Suprapubic skin (tissue), 4 donors: ENCODE results near the gene ADCY9. TPM values are rescaled to one million over a fixed set of nuclear protein-coding genes. Genes with fewer than 3 reads are reported as not detected.

ENCODE experiments used
- DNase-seq, 2 donors: peaks; one replicate each; pipeline ENCODE4 v3.0.0-alpha.2; 2019; ENCODE audit warnings: low spot score in 2 of 2
- H3K27ac ChIP-seq: fragments of 200-600 bp; sonication (generic); one replicate; pipeline ENCODE4 v1.5.1; 2019
- H3K27me3 ChIP-seq: fragments of 200-600 bp; sonication (generic); one replicate; pipeline ENCODE4 v1.5.1; 2019
- H3K36me3 ChIP-seq: fragments of 200-600 bp; sonication (generic); one replicate; pipeline ENCODE4 v1.5.1; 2019
- H3K4me1 ChIP-seq: fragments of 200-600 bp; sonication (generic); one replicate; pipeline ENCODE4 v1.5.1; 2019
- H3K4me3 ChIP-seq: fragments of 200-600 bp; sonication (generic); one replicate; pipeline ENCODE4 v1.5.1; 2019; ENCODE audit warnings: mild to moderate bottlenecking
- H3K9me3 ChIP-seq: fragments of 200-600 bp; sonication (generic); one replicate; pipeline ENCODE4 v1.5.1; 2019
- EP300 ChIP-seq: sonication (generic); formaldehyde crosslinking; IDR thresholded peaks from one replicate; pipeline ENCODE4 v1.6.1; 2017; ENCODE audit warnings: antibody characterized with exemption
- POLR2A ChIP-seq, 2 donors: fragments of 450-650 bp; IDR thresholded peaks; one replicate each; pipeline ENCODE4 v1.6.1; 2017; ENCODE audit warnings: antibody characterized with exemption in 2 of 2, mild to moderate bottlenecking in 2 of 2, moderate library complexity in 2 of 2
- POLR2AphosphoS5 ChIP-seq, 3 donors: sonication (generic); formaldehyde crosslinking; IDR thresholded peaks; one replicate each; pipeline ENCODE4 v1.6.1; 2017; ENCODE audit warnings: antibody characterized with exemption in 3 of 3
- WGBS: methylation state at CpG from one replicate; pipeline ENCODE4 v1.1.5; 2018; 5-methylcytosine and 5-hydroxymethylcytosine counted together
- total RNA-seq, 4 donors: library from RNA; depleted of rRNA; stranded (reverse); fragments of >200 nt; gene quantifications; one replicate each; pipeline ENCODE4 v1.1.0, GENCODE V29; 2016
- TF ChIP-seq, protein P1 (sequence below), 2 donors: fragments of 200-600 bp in 1 of 2; fragments of 450-650 bp in 1 of 2; sonication (generic) in 1 of 2; IDR thresholded peaks; one replicate each; pipeline ENCODE4 v1.5.1; 2016 to 2019; ENCODE audit warnings: antibody characterized with exemption in 2 of 2, mild to moderate bottlenecking in 1 of 2, moderate library complexity in 1 of 2

The ADCY9 gene
- total RNA-seq, 4 donors from 2014 or later = 21.5 to 27.2 (median 26.4) TPM

DNA sequence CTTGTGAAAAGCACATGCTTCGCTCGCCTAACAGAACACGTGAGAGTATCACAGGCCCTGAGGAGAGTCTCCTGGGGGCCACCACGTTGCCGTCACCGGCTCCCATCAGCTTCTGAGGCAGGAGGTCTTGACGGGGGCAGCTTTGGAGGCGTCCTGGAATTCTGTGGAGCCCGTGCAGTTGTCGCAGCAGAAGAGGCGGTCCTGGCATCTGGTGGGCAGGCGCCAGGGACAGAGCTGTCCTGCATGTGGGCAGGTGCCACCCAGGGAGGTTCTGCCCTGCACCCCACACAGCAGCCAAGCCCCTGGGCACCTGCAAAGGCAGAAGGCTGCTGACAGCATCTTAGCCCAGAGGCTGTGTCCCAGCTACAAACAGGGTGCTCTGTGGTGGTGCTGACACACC is 136.7 kb downstream of the ADCY9 start:
- H3K27ac ChIP-seq = no peak overlapping the region
- DNase-seq = no peak
- H3K4me3 ChIP-seq = no peak overlapping the region
- H3K9me3 ChIP-seq = no peaks in the 10 kb centered on the region
- TF ChIP-seq EP300 (no peak), POLR2A (IDR thresholded peaks at IDR 0.05) (no peak), POLR2AphosphoS5 (IDR thresholded peaks at IDR 0.05) (no peak)
- TF ChIP-seq, protein P1, sequence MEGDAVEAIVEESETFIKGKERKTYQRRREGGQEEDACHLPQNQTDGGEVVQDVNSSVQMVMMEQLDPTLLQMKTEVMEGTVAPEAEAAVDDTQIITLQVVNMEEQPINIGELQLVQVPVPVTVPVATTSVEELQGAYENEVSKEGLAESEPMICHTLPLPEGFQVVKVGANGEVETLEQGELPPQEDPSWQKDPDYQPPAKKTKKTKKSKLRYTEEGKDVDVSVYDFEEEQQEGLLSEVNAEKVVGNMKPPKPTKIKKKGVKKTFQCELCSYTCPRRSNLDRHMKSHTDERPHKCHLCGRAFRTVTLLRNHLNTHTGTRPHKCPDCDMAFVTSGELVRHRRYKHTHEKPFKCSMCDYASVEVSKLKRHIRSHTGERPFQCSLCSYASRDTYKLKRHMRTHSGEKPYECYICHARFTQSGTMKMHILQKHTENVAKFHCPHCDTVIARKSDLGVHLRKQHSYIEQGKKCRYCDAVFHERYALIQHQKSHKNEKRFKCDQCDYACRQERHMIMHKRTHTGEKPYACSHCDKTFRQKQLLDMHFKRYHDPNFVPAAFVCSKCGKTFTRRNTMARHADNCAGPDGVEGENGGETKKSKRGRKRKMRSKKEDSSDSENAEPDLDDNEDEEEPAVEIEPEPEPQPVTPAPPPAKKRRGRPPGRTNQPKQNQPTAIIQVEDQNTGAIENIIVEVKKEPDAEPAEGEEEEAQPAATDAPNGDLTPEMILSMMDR (IDR thresholded peaks at IDR 0.05) = no peak
- H3K4me1 ChIP-seq = peaks cover 4% of the 10 kb centered on the region
- H3K27me3 ChIP-seq = no peaks in the 10 kb centered on the region
- peaks cover 38% of the 10 kb centered on the region for H3K36me3 ChIP-seq
- 96% methylated on average over 8 of the region's 12 CpGs for WGBS

DNA sequence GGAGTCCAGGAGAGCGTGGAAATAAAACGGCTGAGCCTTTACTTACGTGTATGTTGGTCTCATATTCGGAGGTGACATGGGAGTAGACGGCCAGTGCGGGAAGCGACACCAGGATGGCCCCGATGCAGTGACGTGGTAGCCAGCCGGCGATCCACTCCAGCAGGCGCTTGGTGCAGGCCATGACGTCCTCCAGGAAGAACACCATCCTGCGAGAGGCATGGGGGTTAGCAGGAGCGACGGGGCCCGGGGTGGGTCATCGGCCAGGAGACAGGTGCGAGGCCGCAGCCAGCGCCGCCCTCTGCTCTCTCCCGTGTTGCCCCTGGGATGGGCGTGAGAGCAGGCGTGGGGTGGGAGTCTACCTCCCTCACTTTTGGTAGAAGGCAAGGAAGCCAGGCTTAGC is 137.2 kb downstream of the ADCY9 start:
- peaks cover 41% of the 10 kb centered on the region for H3K36me3 ChIP-seq
- no peak for TF ChIP-seq EP300
- no peak for TF ChIP-seq POLR2A (IDR thresholded peaks at IDR 0.05)
- TF ChIP-seq, protein P1 (IDR thresholded peaks at IDR 0.05) = no peak
- TF ChIP-seq POLR2AphosphoS5 (IDR thresholded peaks at IDR 0.05) = no peak
- no peaks in the 10 kb centered on the region for H3K9me3 ChIP-seq
- H3K4me1 ChIP-seq = peaks cover 4% of the 10 kb centered on the region
- no peak for DNase-seq
- H3K4me3 ChIP-seq = no peak overlapping the region
- WGBS = 94% methylated on average over 24 of the region's 25 CpGs
- H3K27me3 ChIP-seq = no peaks in the 10 kb centered on the region
- H3K27ac ChIP-seq = no peak overlapping the region

GRCh38 chr16:3977376-3977775 is 138.9 kb downstream of the ADCY9 start:
- no peak overlapping the region for H3K27ac ChIP-seq
- WGBS = 97% methylated on average over 26 of the region's 26 CpGs
- H3K4me1 ChIP-seq = peaks cover 4% of the 10 kb centered on the region
- TF ChIP-seq POLR2A (IDR thresholded peaks at IDR 0.05) (no peak), EP300 (no peak), POLR2AphosphoS5 (IDR thresholded peaks at IDR 0.05) (no peak)
- TF ChIP-seq, protein P1 (IDR thresholded peaks at IDR 0.05) = no peak
- H3K36me3 ChIP-seq = peaks cover 41% of the 10 kb centered on the region
- no peak overlapping the region for H3K4me3 ChIP-seq
- no peaks in the 10 kb centered on the region for H3K9me3 ChIP-seq
- H3K27me3 ChIP-seq = no peaks in the 10 kb centered on the region
- DNase-seq = no peak

DNA sequence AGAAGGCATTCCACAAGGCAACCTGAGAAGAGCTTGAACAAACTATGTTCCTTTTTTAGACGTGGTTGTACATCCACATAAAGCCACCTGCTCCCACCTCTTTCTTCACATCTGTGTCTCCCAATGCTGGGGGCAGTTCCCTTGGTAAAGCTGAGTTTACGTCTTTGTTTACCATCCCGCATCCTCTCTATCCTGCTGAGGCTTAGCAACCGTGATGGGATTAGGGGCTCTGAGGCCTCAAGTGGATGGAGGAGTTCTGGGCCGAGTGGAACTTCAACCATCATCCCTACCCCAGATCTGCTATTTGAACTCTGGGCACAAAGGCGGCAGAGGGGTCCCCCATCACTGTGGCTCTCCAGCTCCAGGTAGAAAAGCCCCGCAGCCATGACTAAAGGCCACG is 141.5 kb downstream of the ADCY9 start:
- peaks cover 51% of the 10 kb centered on the region for H3K36me3 ChIP-seq
- H3K4me1 ChIP-seq = no peaks in the 10 kb centered on the region
- DNase-seq = no peak
- no peak overlapping the region for H3K27ac ChIP-seq
- WGBS = 91% methylated on average over 8 of the region's 8 CpGs
- no peaks in the 10 kb centered on the region for H3K9me3 ChIP-seq
- H3K4me3 ChIP-seq = no peak overlapping the region
- TF ChIP-seq, protein P1 (IDR thresholded peaks at IDR 0.05) = no peak
- TF ChIP-seq EP300 (no peak), POLR2AphosphoS5 (IDR thresholded peaks at IDR 0.05) (no peak), POLR2A (IDR thresholded peaks at IDR 0.05) (no peak)
- H3K27me3 ChIP-seq = no peaks in the 10 kb centered on the region

- TF ChIP-seq POLR2A (IDR thresholded peaks at IDR 0.05) = no peak
- no peak for TF ChIP-seq EP300
- TF ChIP-seq, protein P1 (IDR thresholded peaks at IDR 0.05) = no peak
- TF ChIP-seq POLR2AphosphoS5 (IDR thresholded peaks at IDR 0.05) = no peak
- Histone ChIP-seq H3K4me1 (no peaks in the 10 kb centered on the region), H3K9me3 (no peaks in the 10 kb centered on the region), H3K36me3 (peaks cover 36% of the 10 kb centered on the region), H3K27me3 (no peaks in the 10 kb centered on the region), H3K27ac (no peak overlapping the region), H3K4me3 (no peak overlapping the region)
- 71% methylated on average over 5 of the region's 8 CpGs for WGBS
- DNase-seq = no peak
Observed at GRCh38 chr16:3971706-3972105, 144.5 kb downstream of the ADCY9 start.
